HUES64 (cell line): ENCODE results near the gene PPP1R12A.

ENCODE experiments used
- H3K27ac ChIP-seq: 2 replicates; pipeline ENCODE4 v1.7.0; 2013; ENCODE audit warnings: low read depth, low read length, inconsistent platforms
- H3K27me3 ChIP-seq: 2 replicates; pipeline ENCODE4 v1.6.1; 2013; ENCODE audit warnings: mild to moderate bottlenecking, low read length; ENCODE audit not compliant: insufficient read depth
- H3K36me3 ChIP-seq: 2 replicates; pipeline ENCODE4 v1.6.1; 2013; ENCODE audit warnings: mild to moderate bottlenecking, low read length; ENCODE audit not compliant: insufficient read depth
- H3K4me1 ChIP-seq: 2 replicates; pipeline ENCODE4 v1.6.1; 2013; ENCODE audit warnings: mild to moderate bottlenecking, low read length, moderate library complexity; ENCODE audit not compliant: insufficient read depth
- H3K4me3 ChIP-seq: 2 replicates; pipeline ENCODE4 v1.5.1; 2013; ENCODE audit warnings: mild to moderate bottlenecking, low read length, moderate library complexity
- H3K9ac ChIP-seq: 2 replicates; pipeline ENCODE4 v1.6.1; 2013; ENCODE audit warnings: mild to moderate bottlenecking, low read depth, low read length
- H3K9me3 ChIP-seq: 2 replicates; pipeline ENCODE4 v1.6.1; 2013; ENCODE audit warnings: low read depth, low read length; ENCODE audit not compliant: insufficient read depth
- WGBS: fragments of 150-250, 120-280 bp; methylation state at CpG from one replicate; pipeline ENCODE4 v1.1.7; 2013; ENCODE audit warnings: missing lambda C conversion rate; 5-methylcytosine and 5-hydroxymethylcytosine counted together

The PPP1R12A gene

GRCh38 chr12:79871621-79872020, 63.3 kb downstream of the PPP1R12A start:
- H3K27ac ChIP-seq, result no peak overlapping the region
- H3K4me3 ChIP-seq, result no peak overlapping the region
- no peak overlapping the region for H3K9ac ChIP-seq
- H3K9me3 ChIP-seq, result no peaks in the 10 kb centered on the region; the same call in 1 of the 2 replicates
- no peaks in the 10 kb centered on the region for H3K27me3 ChIP-seq
- 98% methylated on average over 6 of the region's 7 CpGs for WGBS
- peaks cover 56% of the 10 kb centered on the region for H3K36me3 ChIP-seq
- H3K4me1 ChIP-seq, result peaks cover 22% of the 10 kb centered on the region

GRCh38 chr12:79870916-79871315, 64.0 kb downstream of the PPP1R12A start:
- H3K4me1 ChIP-seq, result peaks cover 19% of the 10 kb centered on the region
- no peak overlapping the region for H3K4me3 ChIP-seq
- H3K9me3 ChIP-seq, result no peaks in the 10 kb centered on the region; the same call in 1 of the 2 replicates
- H3K9ac ChIP-seq, result no peak overlapping the region
- H3K36me3 ChIP-seq, result peaks cover 56% of the 10 kb centered on the region
- H3K27ac ChIP-seq, result no peak overlapping the region
- no peaks in the 10 kb centered on the region for H3K27me3 ChIP-seq

- no peaks in the 10 kb centered on the region for H3K27me3 ChIP-seq
- whole genome bisulfite sequencing, result 93% methylated on average over 6 of the region's 8 CpGs
- no peaks in the 10 kb centered on the region for H3K9me3 ChIP-seq
- H3K27ac ChIP-seq, result no peak overlapping the region
- no peaks in the 10 kb centered on the region for H3K36me3 ChIP-seq
- H3K4me3 ChIP-seq, result no peak overlapping the region
- H3K9ac ChIP-seq, result no peak overlapping the region
- H3K4me1 ChIP-seq, result peaks cover 5% of the 10 kb centered on the region; the same call in 1 of the 2 replicates
Measured at GRCh38 chr12:79859646-79860045, 75.3 kb downstream of the PPP1R12A start.

GRCh38 chr12:79858518-79858917, 76.4 kb downstream of the PPP1R12A start:
- WGBS, result no CpG with 5 or more reads among the region's 1 CpG
- no peak overlapping the region for H3K4me3 ChIP-seq

GRCh38 chr12:79857675-79858074, 77.2 kb downstream of the PPP1R12A start:
- WGBS, result no CpG with 5 or more reads among the region's 2 CpGs

More at GRCh38 chr12:79858518-79858917, 76.4 kb downstream of the PPP1R12A start:
- H3K9me3 ChIP-seq, result no peaks in the 10 kb centered on the region
- no peaks in the 10 kb centered on the region for H3K36me3 ChIP-seq
- no peak overlapping the region for H3K9ac ChIP-seq
- H3K27me3 ChIP-seq, result no peaks in the 10 kb centered on the region
- H3K4me1 ChIP-seq, result peaks cover 5% of the 10 kb centered on the region; the same call in 1 of the 2 replicates
- H3K27ac ChIP-seq, result no peak overlapping the region

GRCh38 chr12:79850610-79851299, 84.1 kb downstream of the PPP1R12A start:
- Histone ChIP-seq H3K4me3 (no peak overlapping the region), H3K9ac (no peak overlapping the region), H3K27me3 (no peaks in the 10 kb centered on the region), H3K36me3 (no peaks in the 10 kb centered on the region), H3K27ac (no peak overlapping the region), H3K9me3 (no peaks in the 10 kb centered on the region), H3K4me1 (peaks cover 22% of the 10 kb centered on the region)
- 91% methylated on average over 1 of the region's 1 CpG for WGBS

More at GRCh38 chr12:79857675-79858074, 77.2 kb downstream of the PPP1R12A start:
- no peaks in the 10 kb centered on the region for H3K36me3 ChIP-seq
- H3K4me1 ChIP-seq, result peaks cover 5% of the 10 kb centered on the region; the same call in 1 of the 2 replicates
- no peak overlapping the region for H3K27ac ChIP-seq
- H3K9ac ChIP-seq, result no peak overlapping the region
- no peaks in the 10 kb centered on the region for H3K9me3 ChIP-seq
- no peak overlapping the region for H3K4me3 ChIP-seq
- H3K27me3 ChIP-seq, result no peaks in the 10 kb centered on the region

- 83% methylated on average over 2 of the region's 4 CpGs for WGBS
- no peaks in the 10 kb centered on the region for H3K27me3 ChIP-seq
- peaks cover 36% of the 10 kb centered on the region for H3K4me1 ChIP-seq
- no peak overlapping the region for H3K4me3 ChIP-seq
- no peak overlapping the region for H3K27ac ChIP-seq
- peaks cover 14% of the 10 kb centered on the region for H3K36me3 ChIP-seq
- no peaks in the 10 kb centered on the region for H3K9me3 ChIP-seq
- H3K9ac ChIP-seq, result no peak overlapping the region
Measured at GRCh38 chr12:79848339-79848738, 86.6 kb downstream of the PPP1R12A start.

GRCh38 chr12:79847417-79847816, 87.5 kb downstream of the PPP1R12A start:
- Histone ChIP-seq H3K27me3 (no peaks in the 10 kb centered on the region), H3K36me3 (peaks cover 20% of the 10 kb centered on the region), H3K4me3 (no peak overlapping the region), H3K27ac (no peak overlapping the region), H3K9me3 (no peaks in the 10 kb centered on the region), H3K9ac (no peak overlapping the region), H3K4me1 (peaks cover 36% of the 10 kb centered on the region)
- no CpG with 5 or more reads among the region's 1 CpG for WGBS

GRCh38 chr12:79844693-79845092, 90.2 kb downstream of the PPP1R12A start:
- Histone ChIP-seq H3K4me1 (peaks cover 31% of the 10 kb centered on the region), H3K36me3 (peaks cover 39% of the 10 kb centered on the region), H3K9me3 (peaks cover 9% of the 10 kb centered on the region), H3K27ac (peak overlapping the region; percentile 25), H3K9ac (no peak overlapping the region), H3K4me3 (no peak overlapping the region), H3K27me3 (no peaks in the 10 kb centered on the region)

- H3K27ac ChIP-seq, result peak overlapping the region; percentile 25
- H3K9ac ChIP-seq, result no peak overlapping the region
- WGBS, result 96% methylated on average over 3 of the region's 3 CpGs
- peaks cover 16% of the 10 kb centered on the region for H3K9me3 ChIP-seq
- H3K27me3 ChIP-seq, result no peaks in the 10 kb centered on the region
- H3K36me3 ChIP-seq, result peaks cover 46% of the 10 kb centered on the region
- H3K4me3 ChIP-seq, result no peak overlapping the region
- H3K4me1 ChIP-seq, result peaks cover 27% of the 10 kb centered on the region
Measured at GRCh38 chr12:79843978-79844377, 90.9 kb downstream of the PPP1R12A start.

- H3K9me3 ChIP-seq, result peaks cover 28% of the 10 kb centered on the region
- no peak overlapping the region for H3K4me3 ChIP-seq
- no peaks in the 10 kb centered on the region for H3K27me3 ChIP-seq
- H3K4me1 ChIP-seq, result peaks cover 16% of the 10 kb centered on the region
- H3K36me3 ChIP-seq, result peaks cover 55% of the 10 kb centered on the region
- no peak overlapping the region for H3K27ac ChIP-seq
- 97% methylated on average over 2 of the region's 2 CpGs for WGBS
- H3K9ac ChIP-seq, result no peak overlapping the region
Measured at GRCh38 chr12:79842630-79843029, 92.3 kb downstream of the PPP1R12A start.
